NCI-H2171 treated with DMSO at 0.1 percent for 48 hours (cell line): ENCODE data around the gene ERBB4.
"Not testable (repeated sequence)": the region's sequence is repeated elsewhere in the genome, so short reads cannot be mapped to it uniquely, and the experiment has no call there.

Experiments used
- DNase-seq: peaks from one replicate; lab custom pipeline; 2025; lab: John Stamatoyannopoulos, UW

ERBB4 gene

GRCh38 chr2:212223696-212224095, 314.9 kb downstream of the ERBB4 start:
- no peak for DNase-seq

- no peak for DNase-seq
Measured at GRCh38 chr2:212213191-212213590, 325.4 kb downstream of the ERBB4 start.

GRCh38 chr2:212208467-212208866, 330.1 kb downstream of the ERBB4 start:
- no peak for DNase-seq

- DNase-seq: no peak
Measured at GRCh38 chr2:212197776-212198175, 340.8 kb downstream of the ERBB4 start.

- no peak for DNase-seq
Measured at GRCh38 chr2:212195626-212196025, 343.0 kb downstream of the ERBB4 start.

GRCh38 chr2:212194396-212194795, 344.2 kb downstream of the ERBB4 start:
- no peak for DNase-seq

- DNase-seq: no peak
Measured at GRCh38 chr2:212193803-212194202, 344.8 kb downstream of the ERBB4 start.

GRCh38 chr2:212193056-212193455, 345.5 kb downstream of the ERBB4 start:
- DNase-seq: peak; percentile 39

GRCh38 chr2:212191438-212191837, 347.2 kb downstream of the ERBB4 start:
- DNase-seq: not testable (repeated sequence)

GRCh38 chr2:212186166-212186565, 352.4 kb downstream of the ERBB4 start:
- no peak for DNase-seq

- DNase-seq: no peak
Measured at GRCh38 chr2:212181646-212182045, 357.0 kb downstream of the ERBB4 start.

GRCh38 chr2:212180408-212181083, 358.1 kb downstream of the ERBB4 start:
- DNase-seq: no peak

- DNase-seq: peak; percentile 66
Measured at GRCh38 chr2:212177724-212178123, 360.9 kb downstream of the ERBB4 start.

GRCh38 chr2:212176151-212176550, 362.5 kb downstream of the ERBB4 start:
- no peak for DNase-seq

GRCh38 chr2:212173756-212174510, 364.7 kb downstream of the ERBB4 start:
- no peak for DNase-seq

GRCh38 chr2:212173331-212173730, 365.3 kb downstream of the ERBB4 start:
- no peak for DNase-seq

- no peak for DNase-seq
Measured at GRCh38 chr2:212170382-212170781, 368.2 kb downstream of the ERBB4 start.

- DNase-seq: no peak
Measured at GRCh38 chr2:212158081-212158480, 380.5 kb downstream of the ERBB4 start.

GRCh38 chr2:212157012-212157411, 381.6 kb downstream of the ERBB4 start:
- DNase-seq: no peak

GRCh38 chr2:212156088-212156487, 382.5 kb downstream of the ERBB4 start:
- no peak for DNase-seq

- DNase-seq: peak; percentile 55
Measured at GRCh38 chr2:212154477-212154878, 384.1 kb downstream of the ERBB4 start.

- DNase-seq: no peak
Measured at GRCh38 chr2:212153923-212154322, 384.7 kb downstream of the ERBB4 start.

GRCh38 chr2:212147921-212148513, 390.6 kb downstream of the ERBB4 start:
- DNase-seq: peak; percentile 42
